Skeletal muscle tissue (tissue), 4 donors: Measurements from ENCODE around the gene LTF. TPM values are rescaled to one million over a fixed set of nuclear protein-coding genes. Genes with fewer than 3 reads are reported as not detected.
"Not testable (repeated sequence)": the region's sequence is repeated elsewhere in the genome, so short reads cannot be mapped to it uniquely, and the experiment has no call there.

ENCODE experiments used
- H3K27ac ChIP-seq: one replicate; pipeline ENCODE4 v1.7.0; 2013; ENCODE audit warnings: mild to moderate bottlenecking, low read depth, low read length, inconsistent platforms
- H3K27me3 ChIP-seq, 3 donors: one replicate each; pipeline ENCODE4 v1.7.0; 2013; ENCODE audit warnings: low read length in 3 of 3; ENCODE audit not compliant: control insufficient read depth in 3 of 3, insufficient read depth in 3 of 3
- H3K36me3 ChIP-seq, 3 donors: one replicate each; pipeline ENCODE4 v1.7.0; 2013; ENCODE audit warnings: low read length in 3 of 3; ENCODE audit not compliant: control insufficient read depth in 3 of 3, insufficient read depth in 3 of 3
- H3K4me1 ChIP-seq, 3 donors: one replicate each; pipeline ENCODE4 v1.7.0; 2013; ENCODE audit warnings: low read length in 3 of 3, mild to moderate bottlenecking in 3 of 3; ENCODE audit not compliant: control insufficient read depth in 3 of 3, insufficient read depth in 3 of 3
- H3K4me3 ChIP-seq, 3 donors: one replicate each; pipeline ENCODE4 v1.7.0; 2013; ENCODE audit warnings: low read length in 3 of 3
- H3K9ac ChIP-seq, 3 donors: one replicate each; pipeline ENCODE4 v1.7.0; 2013; ENCODE audit warnings: low read length in 3 of 3, mild to moderate bottlenecking in 3 of 3, moderate library complexity in 2 of 3, low read depth in 1 of 3
- H3K9me3 ChIP-seq, 3 donors: one replicate each; pipeline ENCODE4 v1.7.0; 2013; ENCODE audit warnings: low read length in 3 of 3; ENCODE audit not compliant: control insufficient read depth in 3 of 3
- total RNA-seq: library from RNA; depleted of rRNA; stranded (reverse); fragments of >200 nt; gene quantifications from one replicate; pipeline ENCODE4 v1.2.3, GENCODE V29; 2014
- donor health status: Osteomylitis.

Gene LTF
- total RNA-seq, 1 donor from 2014 or later, result 3.1 TPM

GRCh38 chr3:46429671-46430070 lies 35.0 kb downstream of the LTF start:
- no peaks in the 10 kb centered on the region for H3K27me3 ChIP-seq
- H3K9me3 ChIP-seq, result no peaks in the 10 kb centered on the region
- H3K9ac ChIP-seq, result no peak overlapping the region
- H3K36me3 ChIP-seq, result no peaks in the 10 kb centered on the region
- peaks cover 0 to 3% (median 0%) of the 10 kb centered on the region in 3 donors for H3K4me1 ChIP-seq
- H3K4me3 ChIP-seq, result no peak overlapping the region
- no peak overlapping the region for H3K27ac ChIP-seq

GRCh38 chr3:46429250-46429649 lies 35.5 kb downstream of the LTF start:
- Histone ChIP-seq H3K9me3 (no peaks in the 10 kb centered on the region), H3K4me3 (no peak overlapping the region), H3K4me1 (peaks cover 0 to 3% (median 0%) of the 10 kb centered on the region in 3 donors), H3K9ac (no peak overlapping the region), H3K27ac (no peak overlapping the region), H3K36me3 (no peaks in the 10 kb centered on the region), H3K27me3 (no peaks in the 10 kb centered on the region)

GRCh38 chr3:46427916-46428833 lies 36.5 kb downstream of the LTF start:
- H3K27me3 ChIP-seq, result no peaks in the 10 kb centered on the region
- H3K36me3 ChIP-seq, result no peaks in the 10 kb centered on the region
- H3K9ac ChIP-seq, result no peak overlapping the region
- H3K27ac ChIP-seq, result no peak overlapping the region
- no peaks in the 10 kb centered on the region for H3K9me3 ChIP-seq
- peaks cover 0 to 3% (median 0%) of the 10 kb centered on the region in 3 donors for H3K4me1 ChIP-seq
- no peak overlapping the region for H3K4me3 ChIP-seq

GRCh38 chr3:46427404-46427803 lies 37.3 kb downstream of the LTF start:
- not testable (repeated sequence) for H3K9me3 ChIP-seq, H3K27ac ChIP-seq, H3K9ac ChIP-seq, H3K27me3 ChIP-seq, H3K4me1 ChIP-seq, H3K4me3 ChIP-seq, H3K36me3 ChIP-seq

- H3K9ac ChIP-seq, H3K4me3 ChIP-seq, H3K36me3 ChIP-seq, H3K4me1 ChIP-seq, H3K27me3 ChIP-seq, H3K9me3 ChIP-seq, H3K27ac ChIP-seq: not testable (repeated sequence)
Observed at GRCh38 chr3:46426476-46426875, 38.2 kb downstream of the LTF start.

GRCh38 chr3:46423588-46423987 lies 41.1 kb downstream of the LTF start:
- no peaks in the 10 kb centered on the region for H3K9me3 ChIP-seq

GRCh38 chr3:46422617-46423016 lies 42.1 kb downstream of the LTF start:
- no peaks in the 10 kb centered on the region for H3K4me1 ChIP-seq
- no peaks in the 10 kb centered on the region for H3K27me3 ChIP-seq
- H3K27ac ChIP-seq, result no peak overlapping the region
- H3K9me3 ChIP-seq, result no peaks in the 10 kb centered on the region
- no peak overlapping the region for H3K9ac ChIP-seq
- no peaks in the 10 kb centered on the region for H3K36me3 ChIP-seq
- H3K4me3 ChIP-seq, result no peak overlapping the region

More at GRCh38 chr3:46423588-46423987, 41.1 kb downstream of the LTF start:
- H3K4me3 ChIP-seq, result no peak overlapping the region
- no peak overlapping the region for H3K9ac ChIP-seq
- no peaks in the 10 kb centered on the region for H3K27me3 ChIP-seq
- H3K27ac ChIP-seq, result no peak overlapping the region
- H3K4me1 ChIP-seq, result peaks cover 0 to 3% (median 0%) of the 10 kb centered on the region in 3 donors
- no peaks in the 10 kb centered on the region for H3K36me3 ChIP-seq

GRCh38 chr3:46420931-46421330 lies 43.8 kb downstream of the LTF start:
- Histone ChIP-seq H3K27ac (no peak overlapping the region), H3K36me3 (no peaks in the 10 kb centered on the region), H3K9ac (no peak overlapping the region), H3K9me3 (no peaks in the 10 kb centered on the region), H3K27me3 (no peaks in the 10 kb centered on the region), H3K4me3 (no peak overlapping the region), H3K4me1 (peaks cover 0 to 14% (median 5%) of the 10 kb centered on the region in 3 donors)

GRCh38 chr3:46419816-46420215 lies 44.9 kb downstream of the LTF start:
- peaks cover 0 to 14% (median 5%) of the 10 kb centered on the region in 3 donors for H3K4me1 ChIP-seq
- no peaks in the 10 kb centered on the region for H3K27me3 ChIP-seq
- H3K4me3 ChIP-seq, result no peak overlapping the region
- H3K9ac ChIP-seq, result no peak overlapping the region
- H3K9me3 ChIP-seq, result no peaks in the 10 kb centered on the region
- H3K36me3 ChIP-seq, result no peaks in the 10 kb centered on the region
- H3K27ac ChIP-seq, result no peak overlapping the region

- Histone ChIP-seq H3K36me3 (no peaks in the 10 kb centered on the region), H3K9ac (no peak overlapping the region), H3K9me3 (no peaks in the 10 kb centered on the region), H3K4me1 (peaks cover 0 to 14% (median 8%) of the 10 kb centered on the region in 3 donors), H3K4me3 (no peak overlapping the region), H3K27ac (no peak overlapping the region), H3K27me3 (no peaks in the 10 kb centered on the region)
Observed at GRCh38 chr3:46417841-46418611, 46.7 kb downstream of the LTF start.
